HepG2 (cell line): Measurements from ENCODE around the gene TECTA. TPM values are rescaled to one million over a fixed set of nuclear protein-coding genes. Genes with fewer than 3 reads are reported as not detected.
A peak's percentile ranks its signal among the peaks of the same experiment; 100 is the strongest.

ENCODE experiments used
- ATAC-seq: fragments of 200-7000 bp; cut with Tn5 transposase; 3 replicates; pipeline ENCODE4 v1.9.1; 2020; ENCODE audit warnings: mild to moderate bottlenecking, moderate library complexity
- BruUV-seq: library from RNA; stranded (reverse); fragments of 400-500 nt; replicated peaks from 2 replicates; lab custom pipeline; 2021; lab: Mats Ljungman, UMichigan
- CTCF ChIA-PET: fragments of 300-600 bp; formaldehyde crosslinking; extraction: SDS; loops from one replicate; lab custom pipeline; 2021; ENCODE audit warnings: low total read pairs, inconsistent platforms, low intra/inter-chr PET ratio; lab: Yijun Ruan, JAX
- POLR2A ChIA-PET: fragments of 350-600 bp; sonication (Branson Sonifier 250); formaldehyde crosslinking; loops from one replicate; lab custom pipeline; 2020; ENCODE audit warnings: antibody characterized with exemption, inconsistent platforms; lab: Yijun Ruan, JAX
- DNase-seq: peaks from one replicate; pipeline ENCODE4 v3.0.0-alpha.2; 2015; ENCODE audit warnings: low spot score
- FAIRE-seq: peaks from 3 replicates; lab custom pipeline; 2011; peaks lifted over from hg19 to GRCh38; lab: Jason Lieb, UNC
- H2AFZ ChIP-seq: one replicate; pipeline ENCODE4 v1.6.1; 2011; ENCODE audit warnings: low read length, inconsistent platforms
- H3K27ac ChIP-seq: fragments of 300-600 bp; 3 replicates; pipeline ENCODE4 v1.8.0; 2011; ENCODE audit warnings: mixed run types, mild to moderate bottlenecking, mixed read lengths, low read length, inconsistent platforms; ENCODE audit not compliant: insufficient read depth; ENCODE audit errors: extremely low read length
- H3K27me3 ChIP-seq, 2 experiments: fragments of 200-600 bp in 1 of 2; 2 replicates in 1 of 2; 3 replicates in 1 of 2; pipeline versions ENCODE4 v1.6.0 to v1.8.0; 2011; ENCODE audit warnings: low read length in 2 of 2, mild to moderate bottlenecking in 2 of 2, moderate library complexity in 2 of 2, inconsistent platforms in 1 of 2; ENCODE audit not compliant: insufficient read depth in 2 of 2, control insufficient read depth in 1 of 2
- H3K36me3 ChIP-seq, 2 experiments: fragments of 200-600 bp in 1 of 2; replicated peaks in 1 of 2; 2 replicates in 1 of 2; 3 replicates in 1 of 2; pipeline versions ENCODE4 v1.5.1 to v1.8.0; 2011; ENCODE audit warnings: low read length in 2 of 2, inconsistent platforms in 1 of 2; ENCODE audit not compliant: insufficient read depth in 2 of 2, control insufficient read depth in 1 of 2
- H3K4me1 ChIP-seq: 2 replicates; pipeline ENCODE4 v1.5.1; 2012; ENCODE audit warnings: low read length, inconsistent platforms; ENCODE audit not compliant: insufficient read depth
- H3K4me2 ChIP-seq: 2 replicates; pipeline ENCODE4 v1.6.0; 2011; ENCODE audit warnings: low read depth, low read length, inconsistent platforms
- H3K4me3 ChIP-seq, 3 experiments: fragments of 200-600 bp in 1 of 3; sonication (generic), shearing (Covaris generic) in 1 of 3; replicated peaks in 1 of 3; 2 replicates each; pipeline ENCODE4 v1.5.1; 2011 to 2016; ENCODE audit warnings: low read length in 3 of 3, inconsistent platforms in 2 of 3, low read depth in 2 of 3, mild to moderate bottlenecking in 2 of 3, control low read depth in 1 of 3, mixed read lengths in 1 of 3; ENCODE audit not compliant: insufficient read depth in 1 of 3
- H3K79me2 ChIP-seq: one replicate; pipeline ENCODE4 v1.6.1; 2011; ENCODE audit warnings: low read length, inconsistent platforms; ENCODE audit not compliant: insufficient read depth
- H3K9ac ChIP-seq: 2 replicates; pipeline ENCODE4 v1.6.0; 2011; ENCODE audit warnings: mild to moderate bottlenecking, low read depth, low read length, inconsistent platforms; ENCODE audit not compliant: insufficient read depth
- H3K9me3 ChIP-seq: 2 replicates; pipeline ENCODE4 v1.5.1; 2012; ENCODE audit warnings: mild to moderate bottlenecking, low read length
- H4K20me1 ChIP-seq: 2 replicates; pipeline ENCODE4 v1.6.0; 2011; ENCODE audit warnings: inconsistent platforms, mild to moderate bottlenecking, low read length, moderate library complexity; ENCODE audit not compliant: insufficient read depth
- RAD21 ChIP-seq: fragments of 450-650 bp; formaldehyde crosslinking; IDR thresholded peaks from 2 replicates; pipeline ENCODE4 v1.5.0; 2020; ENCODE audit warnings: mild to moderate bottlenecking
- SALL1 ChIP-seq: sonication (generic); formaldehyde crosslinking; IDR thresholded peaks from 2 replicates; pipeline ENCODE4 v1.8.0; 2022; ENCODE audit warnings: mild to moderate bottlenecking, missing genetic modification reagents
- SMC3 ChIP-seq: IDR thresholded peaks from 2 replicates; pipeline ENCODE4 v1.6.1; 2011; ENCODE audit warnings: low read length, improper control_type of control experiment
- STAG1 ChIP-seq: sonication (generic); formaldehyde crosslinking; IDR thresholded peaks from 2 replicates; pipeline ENCODE4 v1.4.0; 2020; ENCODE audit warnings: missing genetic modification reagents
- ZBTB33 ChIP-seq: sonication (generic); formaldehyde crosslinking; IDR thresholded peaks from 2 replicates; pipeline ENCODE4 v1.4.0; 2020; ENCODE audit warnings: missing genetic modification reagents
- WGBS: methylation state at CpG from one replicate; pipeline ENCODE4 v1.1.6; 2017; ENCODE audit warnings: low lambda C conversion rate; 5-methylcytosine and 5-hydroxymethylcytosine counted together
- in situ Hi-C: cut with HindIII; loops from 2 replicates; pipeline ENCODE4 v1.10.0; 2017; ENCODE audit warnings: low pct_unique_long_range_greater_than_20kb; ENCODE audit not compliant: extremely low pct_ligation_motif_present
- intact Hi-C: fragments of 100-400 bp; cut with micrococcal nuclease; formaldehyde crosslinking; loops from one replicate; pipeline ENCODE4 v1.10.0; 2022; ENCODE audit not compliant: unreplicated experiment
- polyA plus RNA-seq, 8 experiments: library from polyadenylated mRNA; depleted of rRNA in 3 of 8; stranded (reverse) in 7 of 8; unstranded in 1 of 8; fragments of >200 nt; fragmentation: Illumina TruSeq in 4 of 8; extraction: Trizol in 4 of 8; gene quantifications; 2 replicates each; pipeline versions ENCODE4 v1.2.1 to v1.2.3, GENCODE V29; 2011 to 2016; ENCODE audit warnings: low read depth in 4 of 8, missing spikeins in 1 of 8, mixed read lengths in 1 of 8; ENCODE audit not compliant: insufficient read depth in 1 of 8
- total RNA-seq, 5 experiments: library from RNA; depleted of rRNA; stranded (reverse); fragments of >200 nt; fragmentation: Illumina TruSeq; extraction: Trizol; gene quantifications; 2 replicates each; pipeline ENCODE4 v1.2.3, GENCODE V29; 2016; ENCODE audit warnings: low read depth in 1 of 5
- TF ChIP-seq, protein P1 (sequence below): sonication (generic); formaldehyde crosslinking; IDR thresholded peaks from 2 replicates; pipeline ENCODE4 v1.5.0; 2020; ENCODE audit warnings: mild to moderate bottlenecking, missing genetic modification reagents, moderate library complexity
- TF ChIP-seq, protein P2 (sequence below): sonication (generic); formaldehyde crosslinking; IDR thresholded peaks from 2 replicates; pipeline ENCODE4 v1.4.0; 2020; ENCODE audit warnings: missing genetic modification reagents, low read depth, mild to moderate bottlenecking, borderline replicate concordance

The TECTA gene
- total and polyA plus RNA-seq, 2 of the 13 experiments (the other 11 are each of a cell fraction or from before 2014, with no cell fraction given): 0.04 to 0.17 TPM

GRCh38 chr11:121194731-121195596 is 93.9 kb downstream of the TECTA start:
- no peak overlapping the region for H3K27ac ChIP-seq
- TF ChIP-seq STAG1 (CRISPR knock-in tag) (peak; percentile 82), SMC3 (peak; percentile 71; the same call in 1 of the 2 replicates), ZBTB33 (CRISPR knock-in tag) (no peak), RAD21 (peak; percentile 61; the same call in 1 of the 2 replicates), SALL1 (CRISPR knock-in tag) (no peak)
- TF ChIP-seq, protein P1, sequence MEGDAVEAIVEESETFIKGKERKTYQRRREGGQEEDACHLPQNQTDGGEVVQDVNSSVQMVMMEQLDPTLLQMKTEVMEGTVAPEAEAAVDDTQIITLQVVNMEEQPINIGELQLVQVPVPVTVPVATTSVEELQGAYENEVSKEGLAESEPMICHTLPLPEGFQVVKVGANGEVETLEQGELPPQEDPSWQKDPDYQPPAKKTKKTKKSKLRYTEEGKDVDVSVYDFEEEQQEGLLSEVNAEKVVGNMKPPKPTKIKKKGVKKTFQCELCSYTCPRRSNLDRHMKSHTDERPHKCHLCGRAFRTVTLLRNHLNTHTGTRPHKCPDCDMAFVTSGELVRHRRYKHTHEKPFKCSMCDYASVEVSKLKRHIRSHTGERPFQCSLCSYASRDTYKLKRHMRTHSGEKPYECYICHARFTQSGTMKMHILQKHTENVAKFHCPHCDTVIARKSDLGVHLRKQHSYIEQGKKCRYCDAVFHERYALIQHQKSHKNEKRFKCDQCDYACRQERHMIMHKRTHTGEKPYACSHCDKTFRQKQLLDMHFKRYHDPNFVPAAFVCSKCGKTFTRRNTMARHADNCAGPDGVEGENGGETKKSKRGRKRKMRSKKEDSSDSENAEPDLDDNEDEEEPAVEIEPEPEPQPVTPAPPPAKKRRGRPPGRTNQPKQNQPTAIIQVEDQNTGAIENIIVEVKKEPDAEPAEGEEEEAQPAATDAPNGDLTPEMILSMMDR (CRISPR knock-in tag): peak; percentile 83
- TF ChIP-seq, protein P2, sequence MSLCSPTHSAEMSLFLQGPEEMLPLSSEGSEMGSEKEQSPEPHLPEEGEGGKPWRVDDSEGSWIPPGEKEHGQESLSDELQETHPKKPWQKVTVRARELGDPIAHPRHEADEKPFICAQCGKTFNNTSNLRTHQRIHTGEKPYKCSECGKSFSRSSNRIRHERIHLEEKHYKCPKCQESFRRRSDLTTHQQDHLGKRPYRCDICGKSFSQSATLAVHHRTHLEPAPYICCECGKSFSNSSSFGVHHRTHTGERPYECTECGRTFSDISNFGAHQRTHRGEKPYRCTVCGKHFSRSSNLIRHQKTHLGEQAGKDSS: no peak
- CTCF ChIA-PET: interaction anchor here (1.0 to 1.5 kb wide), 2 partner anchors 261 to 282 kb away, joined by 3 read pairs; no protein-coding TSS in a partner anchor
- no peak overlapping the region for H2AFZ ChIP-seq
- H3K4me2 ChIP-seq: no peak overlapping the region
- BruUV-seq: no TSS peak
- peak; percentile 92 for ATAC-seq
- peaks cover 0 to 3% of the 10 kb centered on the region in 2 experiments; a peak in 1 of 5 replicates for H3K27me3 ChIP-seq
- no peak overlapping the region for H3K4me3 ChIP-seq
- H3K36me3 ChIP-seq: no peaks in the 10 kb centered on the region
- 8% methylated on average over 13 of the region's 13 CpGs for WGBS
- H3K4me1 ChIP-seq: no peaks in the 10 kb centered on the region
- in situ Hi-C loops: loop anchor here (10.0 kb wide), 1 partner anchor 260 kb away; no protein-coding TSS in a partner anchor
- H4K20me1 ChIP-seq: no peaks in the 10 kb centered on the region
- FAIRE-seq: peak; percentile 40
- H3K9ac ChIP-seq: no peak overlapping the region
- intact Hi-C loops: loop anchor here (1.0 to 10.0 kb wide), 2 partner anchors 80 to 261 kb away; no protein-coding TSS in a partner anchor
- POLR2A ChIA-PET: no interaction called here
- no peaks in the 10 kb centered on the region for H3K9me3 ChIP-seq
- no peaks in the 10 kb centered on the region for H3K79me2 ChIP-seq
- DNase-seq: peak; percentile 59
